AG09319 (cell line): ENCODE results near the gene HNF4A.
A peak's percentile ranks its signal among the peaks of the same experiment; 100 is the strongest.
"Not testable (repeated sequence)": the region's sequence is repeated elsewhere in the genome, so short reads cannot be mapped to it uniquely, and the experiment has no call there.

Source experiments
- DNase-seq: peaks from one replicate; pipeline ENCODE4 v3.0.0-alpha.2; 2010; ENCODE audit warnings: low read depth; ENCODE audit errors: extremely low read depth
- TF ChIP-seq, protein P1 (sequence below): IDR thresholded peaks from 2 replicates; pipeline ENCODE4 v1.5.1; 2011; ENCODE audit warnings: low read depth, mild to moderate bottlenecking, inconsistent platforms, low read length, moderate library complexity

HNF4A gene

DNA sequence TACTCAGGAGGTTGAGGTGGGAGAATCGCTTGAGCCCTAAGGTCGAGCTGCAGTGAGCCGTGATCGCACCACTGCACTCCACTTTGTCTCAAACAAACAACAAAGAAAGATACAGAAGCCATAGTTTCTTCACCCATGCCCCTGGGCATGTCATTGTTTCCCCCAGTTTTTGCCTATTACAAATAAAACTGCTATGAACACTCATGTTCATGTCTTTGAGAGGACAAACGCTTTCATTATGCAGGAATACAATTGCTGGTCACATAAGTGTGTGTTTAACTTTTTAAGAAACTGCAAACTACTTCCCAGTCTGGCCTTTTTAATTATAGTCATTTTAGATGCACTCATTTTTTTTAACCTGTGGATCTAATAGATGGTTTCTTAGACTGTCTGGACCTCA lies 108.0 kb downstream of the HNF4A start:
- no peak for DNase-seq
- TF ChIP-seq, protein P1, sequence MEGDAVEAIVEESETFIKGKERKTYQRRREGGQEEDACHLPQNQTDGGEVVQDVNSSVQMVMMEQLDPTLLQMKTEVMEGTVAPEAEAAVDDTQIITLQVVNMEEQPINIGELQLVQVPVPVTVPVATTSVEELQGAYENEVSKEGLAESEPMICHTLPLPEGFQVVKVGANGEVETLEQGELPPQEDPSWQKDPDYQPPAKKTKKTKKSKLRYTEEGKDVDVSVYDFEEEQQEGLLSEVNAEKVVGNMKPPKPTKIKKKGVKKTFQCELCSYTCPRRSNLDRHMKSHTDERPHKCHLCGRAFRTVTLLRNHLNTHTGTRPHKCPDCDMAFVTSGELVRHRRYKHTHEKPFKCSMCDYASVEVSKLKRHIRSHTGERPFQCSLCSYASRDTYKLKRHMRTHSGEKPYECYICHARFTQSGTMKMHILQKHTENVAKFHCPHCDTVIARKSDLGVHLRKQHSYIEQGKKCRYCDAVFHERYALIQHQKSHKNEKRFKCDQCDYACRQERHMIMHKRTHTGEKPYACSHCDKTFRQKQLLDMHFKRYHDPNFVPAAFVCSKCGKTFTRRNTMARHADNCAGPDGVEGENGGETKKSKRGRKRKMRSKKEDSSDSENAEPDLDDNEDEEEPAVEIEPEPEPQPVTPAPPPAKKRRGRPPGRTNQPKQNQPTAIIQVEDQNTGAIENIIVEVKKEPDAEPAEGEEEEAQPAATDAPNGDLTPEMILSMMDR, result no peak

GRCh38 chr20:44464514-44464913 lies 109.0 kb downstream of the HNF4A start:
- TF ChIP-seq, protein P1, result no peak
- DNase-seq, result no peak

DNA sequence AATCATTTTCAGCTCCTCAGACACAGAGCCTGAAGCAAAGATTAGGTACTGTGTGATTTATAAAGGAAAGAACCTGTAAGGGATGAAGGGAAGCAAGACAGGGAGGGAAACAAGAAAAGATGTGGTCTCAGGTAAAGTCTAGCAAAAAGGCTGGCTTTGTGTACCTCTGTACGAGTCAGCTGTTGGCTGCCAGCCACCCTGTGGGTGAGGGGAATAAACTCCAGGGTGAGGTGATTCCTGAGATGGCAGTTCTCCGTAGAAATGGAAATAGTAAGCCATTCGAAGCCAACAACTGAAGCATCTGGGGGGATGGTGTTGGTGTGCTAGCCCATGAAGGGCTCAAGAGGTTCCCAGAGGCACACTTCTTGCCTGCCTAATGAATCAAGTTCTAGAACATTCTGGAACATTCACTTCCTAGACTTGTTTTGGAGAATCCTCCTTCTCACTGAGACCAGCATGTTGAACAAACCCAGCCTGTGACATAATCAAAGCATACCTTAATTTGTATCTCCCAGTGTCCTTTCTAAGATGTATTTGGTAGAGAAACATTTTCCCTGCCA lies 109.6 kb downstream of the HNF4A start:
- no peak for DNase-seq
- TF ChIP-seq, protein P1, result no peak

- no peak for DNase-seq
- TF ChIP-seq, protein P1, result no peak
Measured at GRCh38 chr20:44467289-44467883, 111.9 kb downstream of the HNF4A start.

DNA sequence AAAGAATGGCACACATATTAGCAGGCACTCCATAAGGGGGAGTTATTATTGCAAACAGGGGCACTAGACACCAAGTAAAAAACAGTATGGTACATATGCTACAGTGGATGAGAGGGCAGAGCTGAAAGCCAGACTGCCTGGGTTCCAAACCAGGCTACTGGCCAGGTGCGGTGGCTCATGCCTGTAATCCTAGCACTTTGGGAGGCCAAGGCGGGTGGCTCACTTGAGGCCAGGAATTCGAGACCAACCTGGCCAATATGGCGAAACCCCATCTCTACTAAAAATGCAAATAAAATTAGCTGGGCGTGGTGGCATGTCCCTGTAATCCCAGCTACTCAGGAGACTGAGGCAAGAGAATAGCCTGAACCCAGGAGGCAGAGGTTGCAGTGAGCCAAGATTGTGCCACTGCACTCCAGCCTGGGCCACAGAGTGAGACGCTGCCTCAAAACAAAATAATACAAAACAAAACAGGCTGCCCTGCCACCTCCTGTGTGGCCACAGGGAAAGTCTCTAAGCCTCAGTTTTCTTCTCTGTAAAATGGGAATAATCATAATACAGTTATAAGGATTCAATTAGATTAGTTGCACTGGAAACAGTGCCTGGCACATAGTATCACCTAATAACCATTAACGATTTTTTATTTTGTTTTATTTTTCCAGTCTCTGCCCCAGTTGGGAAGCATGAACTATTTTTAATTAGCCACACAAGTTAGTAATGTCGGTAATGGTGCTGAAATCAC lies 112.7 kb downstream of the HNF4A start:
- no peak for DNase-seq
- TF ChIP-seq, protein P1, result no peak

- DNase-seq, result no peak
- TF ChIP-seq, protein P1, result no peak
Measured at GRCh38 chr20:44470327-44470726, 114.8 kb downstream of the HNF4A start.

- TF ChIP-seq, protein P1, result peak; percentile 59
- no peak for DNase-seq
Measured at GRCh38 chr20:44471481-44471882, 116.0 kb downstream of the HNF4A start.

- not testable (repeated sequence) for DNase-seq
Measured at GRCh38 chr20:44472283-44472682, 116.8 kb downstream of the HNF4A start.
